H9 (cell line): ENCODE measurements around the gene ALX3. TPM values are rescaled to one million over a fixed set of nuclear protein-coding genes. Genes with fewer than 3 reads are reported as not detected.

Source experiments
- DNase-seq: peaks from one replicate; pipeline ENCODE4 v3.0.0-alpha.2; 2017
- H2AFZ ChIP-seq: one replicate; pipeline ENCODE4 v1.6.1; 2013; ENCODE audit warnings: mild to moderate bottlenecking, low read length, control low read depth, moderate library complexity
- H2AK5ac ChIP-seq: 2 replicates; pipeline ENCODE4 v1.6.1; 2013; ENCODE audit warnings: low read length, control low read depth, mixed read lengths; ENCODE audit not compliant: insufficient read length
- H2BK120ac ChIP-seq: one replicate; pipeline ENCODE4 v1.6.1; 2013; ENCODE audit warnings: low read depth, mild to moderate bottlenecking, low read length, control low read depth, inconsistent platforms; ENCODE audit not compliant: poor library complexity, severe bottlenecking
- H2BK12ac ChIP-seq: 2 replicates; pipeline ENCODE4 v1.6.1; 2013; ENCODE audit warnings: low read length, control low read depth, mixed read lengths, low read depth; ENCODE audit not compliant: insufficient read length
- H2BK15ac ChIP-seq: 2 replicates; pipeline ENCODE4 v1.6.1; 2013; ENCODE audit warnings: low read depth, low read length, control low read depth
- H2BK20ac ChIP-seq: one replicate; pipeline ENCODE4 v1.6.1; 2013; ENCODE audit warnings: low read depth, mild to moderate bottlenecking, low read length, control low read depth, inconsistent platforms; ENCODE audit not compliant: poor library complexity, severe bottlenecking
- H2BK5ac ChIP-seq: 2 replicates; pipeline ENCODE4 v1.6.1; 2013; ENCODE audit warnings: low read length, control low read depth, mixed read lengths; ENCODE audit not compliant: insufficient read length
- H3K14ac ChIP-seq: 2 replicates; pipeline ENCODE4 v1.6.1; 2013; ENCODE audit warnings: low read length, control low read depth; ENCODE audit not compliant: insufficient read depth
- H3K18ac ChIP-seq: 2 replicates; pipeline ENCODE4 v1.6.1; 2013; ENCODE audit warnings: low read depth, mild to moderate bottlenecking, mixed read lengths, low read length, control low read depth; ENCODE audit not compliant: insufficient read length
- H3K23ac ChIP-seq: 2 replicates; pipeline ENCODE4 v1.6.1; 2013; ENCODE audit warnings: low read length, control low read depth, mixed read lengths, low read depth; ENCODE audit not compliant: insufficient read length
- H3K23me2 ChIP-seq: 2 replicates; pipeline ENCODE4 v1.6.1; 2013; ENCODE audit warnings: low read depth, mild to moderate bottlenecking, mixed read lengths, low read length, control low read depth; ENCODE audit not compliant: insufficient read length, poor library complexity, severe bottlenecking
- H3K27ac ChIP-seq: 2 replicates; pipeline ENCODE4 v1.5.1; 2013; ENCODE audit warnings: low read length, control low read depth, mixed read lengths, low read depth; ENCODE audit not compliant: insufficient read length
- H3K27me3 ChIP-seq: 2 replicates; pipeline ENCODE4 v1.6.1; 2013; ENCODE audit warnings: low read length, control low read depth, inconsistent platforms; ENCODE audit not compliant: insufficient read depth
- H3K4ac ChIP-seq: 2 replicates; pipeline ENCODE4 v1.6.1; 2013; ENCODE audit warnings: low read depth, mild to moderate bottlenecking, control low read depth, inconsistent platforms, low read length, moderate library complexity
- H3K4me1 ChIP-seq: 2 replicates; pipeline ENCODE4 v1.6.1; 2013; ENCODE audit warnings: low read length, control low read depth, inconsistent platforms; ENCODE audit not compliant: insufficient read depth
- H3K4me2 ChIP-seq: 2 replicates; pipeline ENCODE4 v1.6.1; 2013; ENCODE audit warnings: low read length, control low read depth, mixed read lengths; ENCODE audit not compliant: insufficient read length, insufficient read depth
- H3K56ac ChIP-seq: 2 replicates; pipeline ENCODE4 v1.6.1; 2013; ENCODE audit warnings: low read depth, mild to moderate bottlenecking, mixed read lengths, low read length, control low read depth; ENCODE audit not compliant: insufficient read length
- H3K79me1 ChIP-seq: 2 replicates; pipeline ENCODE4 v1.6.1; 2013; ENCODE audit warnings: low read depth, mild to moderate bottlenecking, moderate library complexity, low read length, control low read depth, inconsistent platforms; ENCODE audit not compliant: insufficient read depth, poor library complexity, severe bottlenecking
- H3K79me2 ChIP-seq: 2 replicates; pipeline ENCODE4 v1.6.1; 2013; ENCODE audit warnings: low read length, control low read depth, inconsistent platforms; ENCODE audit not compliant: insufficient read depth
- H3K9ac ChIP-seq: 2 replicates; pipeline ENCODE4 v1.6.1; 2013; ENCODE audit warnings: low read length, control low read depth, mixed read lengths; ENCODE audit not compliant: insufficient read length; ENCODE audit errors: extremely low read depth
- H3K9me3 ChIP-seq: one replicate; pipeline ENCODE4 v1.6.1; 2013; ENCODE audit warnings: low read depth, low read length, inconsistent platforms; ENCODE audit not compliant: control insufficient read depth
- H3T11ph ChIP-seq: one replicate; pipeline ENCODE4 v1.6.1; 2013; ENCODE audit warnings: mild to moderate bottlenecking, low read length, control low read depth, inconsistent platforms
- H4K20me1 ChIP-seq: one replicate; pipeline ENCODE4 v1.6.1; 2013; ENCODE audit not compliant: control insufficient read depth, insufficient read length, insufficient read depth
- H4K5ac ChIP-seq: 2 replicates; pipeline ENCODE4 v1.6.1; 2013; ENCODE audit warnings: low read depth, mild to moderate bottlenecking, mixed read lengths, low read length, control low read depth; ENCODE audit not compliant: insufficient read length
- H4K8ac ChIP-seq: replicated peaks from 2 replicates; pipeline ENCODE4 v1.6.1; 2013; ENCODE audit warnings: low read length, control low read depth, mixed read lengths, low read depth; ENCODE audit not compliant: insufficient read length
- H4K91ac ChIP-seq: 2 replicates; pipeline ENCODE4 v1.6.1; 2013; ENCODE audit warnings: low read depth, mild to moderate bottlenecking, moderate library complexity, mixed read lengths, low read length, control low read depth; ENCODE audit not compliant: insufficient read length
- H3K27ac Mint-ChIP-seq, 3 experiments: 2 replicates in 2 of 3; 3 replicates in 1 of 3; pipeline ENCODE4 v1.8.0; 2020 to 2021; ENCODE audit warnings: mixed read lengths in 3 of 3, mild to moderate bottlenecking in 1 of 3, moderate library complexity in 1 of 3
- H3K27me3 Mint-ChIP-seq: 2 replicates; pipeline ENCODE4 v1.8.0; 2021; ENCODE audit warnings: low read depth, mild to moderate bottlenecking, moderate library complexity, mixed read lengths
- H3K36me3 Mint-ChIP-seq, 3 experiments: 2 replicates in 2 of 3; 3 replicates in 1 of 3; pipeline ENCODE4 v1.8.0; 2020 to 2021; ENCODE audit warnings: low read depth in 3 of 3, mixed read lengths in 3 of 3; ENCODE audit not compliant: insufficient read depth in 1 of 3
- H3K4me1 Mint-ChIP-seq, 2 experiments: 2 replicates each; pipeline ENCODE4 v1.8.0; 2020; ENCODE audit warnings: mixed read lengths in 2 of 2
- H3K4me3 Mint-ChIP-seq, 2 experiments: 2 replicates in 1 of 2; 3 replicates in 1 of 2; pipeline ENCODE4 v1.8.0; 2020 to 2021; ENCODE audit warnings: mild to moderate bottlenecking in 2 of 2, mixed read lengths in 2 of 2, moderate library complexity in 1 of 2
- H3K9me3 Mint-ChIP-seq, 2 experiments: 2 replicates in 1 of 2; 3 replicates in 1 of 2; pipeline ENCODE4 v1.8.0; 2020; ENCODE audit warnings: mild to moderate bottlenecking in 2 of 2, mixed read lengths in 2 of 2, moderate library complexity in 1 of 2
- WGBS: extraction: QIAGEN DNeasy Blood & Tissue Kit; methylation state at CpG from one replicate; pipeline ENCODE4 v1.1.7; 2013; ENCODE audit warnings: missing lambda C conversion rate, low lambda C conversion rate, mixed read lengths; ENCODE audit not compliant: insufficient read length; ENCODE audit errors: extremely low coverage; 5-methylcytosine and 5-hydroxymethylcytosine counted together
- total RNA-seq: library from RNA; stranded (reverse); gene quantifications from 2 replicates; pipeline ENCODE4 v1.2.1, GENCODE V29; 2021
- TF ChIP-seq, protein P1 (sequence below): fragments of 200-600 bp; sonication (generic); conservative IDR thresholded peaks from 3 replicates; pipeline ENCODE4 v1.8.0; 2021; ENCODE audit warnings: antibody characterized with exemption, mild to moderate bottlenecking

Gene ALX3
- total RNA-seq, 1 experiment from 2014 or later, result not detected

DNA sequence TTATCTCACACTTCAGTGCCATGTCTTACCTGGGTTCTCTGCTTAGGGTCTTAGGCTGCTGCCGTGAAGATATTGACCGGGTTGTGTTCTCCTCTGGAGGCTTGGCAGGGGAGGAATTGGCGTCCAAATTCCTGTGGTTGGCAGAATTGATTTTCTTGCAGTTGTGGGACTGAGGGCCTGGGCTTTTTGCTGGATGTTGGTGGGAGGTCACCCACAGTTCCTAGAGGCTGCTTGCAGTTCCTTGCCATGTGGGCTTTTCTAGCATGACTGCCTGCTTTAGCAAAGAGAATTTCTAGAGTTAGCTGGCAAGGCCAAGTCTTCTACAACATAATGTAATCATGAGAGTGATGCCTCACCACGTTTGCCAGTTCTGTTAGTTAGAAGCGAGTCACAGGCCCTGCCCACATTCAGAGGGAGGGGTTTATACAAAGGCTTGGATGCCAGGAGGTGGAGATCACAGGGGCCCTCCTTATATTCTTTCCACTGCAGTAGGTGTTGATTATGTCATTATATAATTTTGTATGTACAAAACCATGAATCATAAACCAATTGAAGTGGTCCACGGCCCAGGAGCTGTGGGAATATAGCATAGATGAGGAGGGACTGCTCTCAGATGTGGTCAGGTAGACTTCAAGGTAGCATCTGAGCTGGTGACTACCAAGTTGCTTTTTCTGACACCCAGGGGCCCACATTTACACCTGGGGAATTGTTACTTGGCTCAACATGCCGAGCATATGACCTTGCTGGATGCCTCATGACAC, 48.3 kb upstream of the ALX3 start:
- no peak overlapping the region for H2BK5ac ChIP-seq
- H3K18ac ChIP-seq, result no peak overlapping the region
- H3K56ac ChIP-seq, result no peak overlapping the region
- H4K8ac ChIP-seq, result no peak overlapping the region
- no peak overlapping the region for H3K4me2 ChIP-seq
- no peak overlapping the region for H2BK120ac ChIP-seq
- Mint-ChIP-seq H3K4me3 (no peak overlapping the region; a peak in 1 of 5 replicates), H3K27ac (no peak overlapping the region), H3K36me3 (peaks cover 4 to 7% (median 6%) of the 10 kb centered on the region in 3 experiments), H3K9me3 (peaks cover 12 to 35% of the 10 kb centered on the region in 2 experiments), H3K27me3 (peaks cover 37% of the 10 kb centered on the region), H3K4me1 (peaks cover 4 to 7% of the 10 kb centered on the region in 2 experiments; a peak in 2 of 4 replicates)
- H2AK5ac ChIP-seq, result no peak overlapping the region
- H3K14ac ChIP-seq, result no peak overlapping the region
- no peak overlapping the region for H2BK12ac ChIP-seq
- no peak overlapping the region for H2BK20ac ChIP-seq
- H4K5ac ChIP-seq, result no peak overlapping the region
- H2AFZ ChIP-seq, result no peak overlapping the region
- no peak for DNase-seq
- H2BK15ac ChIP-seq, result no peak overlapping the region
- no peak overlapping the region for H3T11ph ChIP-seq
- no peaks in the 10 kb centered on the region for H3K23me2 ChIP-seq
- no CpG with 5 or more reads among the region's 7 CpGs for WGBS
- H4K91ac ChIP-seq, result no peak overlapping the region
- H3K23ac ChIP-seq, result no peak overlapping the region
- no peak overlapping the region for H3K9ac ChIP-seq
- no peak overlapping the region for H3K27ac ChIP-seq
- H3K79me2 ChIP-seq, result no peaks in the 10 kb centered on the region
- no peaks in the 10 kb centered on the region for H3K27me3 ChIP-seq
- no peaks in the 10 kb centered on the region for H4K20me1 ChIP-seq
- H3K4me1 ChIP-seq, result no peaks in the 10 kb centered on the region
- no peaks in the 10 kb centered on the region for H3K9me3 ChIP-seq
- TF ChIP-seq, protein P1, sequence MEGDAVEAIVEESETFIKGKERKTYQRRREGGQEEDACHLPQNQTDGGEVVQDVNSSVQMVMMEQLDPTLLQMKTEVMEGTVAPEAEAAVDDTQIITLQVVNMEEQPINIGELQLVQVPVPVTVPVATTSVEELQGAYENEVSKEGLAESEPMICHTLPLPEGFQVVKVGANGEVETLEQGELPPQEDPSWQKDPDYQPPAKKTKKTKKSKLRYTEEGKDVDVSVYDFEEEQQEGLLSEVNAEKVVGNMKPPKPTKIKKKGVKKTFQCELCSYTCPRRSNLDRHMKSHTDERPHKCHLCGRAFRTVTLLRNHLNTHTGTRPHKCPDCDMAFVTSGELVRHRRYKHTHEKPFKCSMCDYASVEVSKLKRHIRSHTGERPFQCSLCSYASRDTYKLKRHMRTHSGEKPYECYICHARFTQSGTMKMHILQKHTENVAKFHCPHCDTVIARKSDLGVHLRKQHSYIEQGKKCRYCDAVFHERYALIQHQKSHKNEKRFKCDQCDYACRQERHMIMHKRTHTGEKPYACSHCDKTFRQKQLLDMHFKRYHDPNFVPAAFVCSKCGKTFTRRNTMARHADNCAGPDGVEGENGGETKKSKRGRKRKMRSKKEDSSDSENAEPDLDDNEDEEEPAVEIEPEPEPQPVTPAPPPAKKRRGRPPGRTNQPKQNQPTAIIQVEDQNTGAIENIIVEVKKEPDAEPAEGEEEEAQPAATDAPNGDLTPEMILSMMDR, result no peak
- no peak overlapping the region for H3K4ac ChIP-seq
- H3K79me1 ChIP-seq, result no peaks in the 10 kb centered on the region
